SH-SY5Y (cell line): ENCODE results near the gene HS1BP3.

Source experiments
- GATA2 ChIP-seq: IDR thresholded peaks from 2 replicates; pipeline ENCODE4 v1.6.1; 2011; ENCODE audit warnings: mild to moderate bottlenecking, low read depth, low read length
- GATA3 ChIP-seq: IDR thresholded peaks from 2 replicates; pipeline ENCODE4 v1.6.1; 2011; ENCODE audit warnings: low read depth, mild to moderate bottlenecking, low read length, moderate library complexity

Gene HS1BP3

DNA sequence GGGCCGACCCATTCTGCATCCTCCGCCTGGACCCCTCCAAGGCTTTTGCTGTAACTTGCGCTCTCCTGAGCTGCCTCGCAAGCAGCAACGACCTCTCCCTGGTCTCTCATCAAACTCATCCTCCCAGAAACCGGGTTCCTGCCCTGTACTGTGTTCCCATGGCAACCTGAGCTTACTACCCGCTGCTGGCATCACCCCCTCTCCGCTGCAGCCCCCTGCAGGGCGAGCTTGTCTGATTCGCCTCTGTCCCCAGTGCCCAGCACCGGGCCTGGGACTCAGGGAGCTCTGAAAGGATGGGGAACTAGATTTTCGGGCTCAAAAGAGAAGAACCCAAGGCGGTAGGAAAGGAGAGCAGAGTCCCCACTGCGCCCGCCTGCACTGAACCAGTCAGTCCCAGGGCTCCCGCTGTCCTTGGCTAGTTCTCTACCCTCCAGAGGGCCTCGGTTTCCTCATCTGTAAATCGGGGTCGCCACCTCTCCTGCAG lies 463 bp downstream of the HS1BP3 start:
- TF ChIP-seq GATA3 (no peak), GATA2 (no peak)

DNA sequence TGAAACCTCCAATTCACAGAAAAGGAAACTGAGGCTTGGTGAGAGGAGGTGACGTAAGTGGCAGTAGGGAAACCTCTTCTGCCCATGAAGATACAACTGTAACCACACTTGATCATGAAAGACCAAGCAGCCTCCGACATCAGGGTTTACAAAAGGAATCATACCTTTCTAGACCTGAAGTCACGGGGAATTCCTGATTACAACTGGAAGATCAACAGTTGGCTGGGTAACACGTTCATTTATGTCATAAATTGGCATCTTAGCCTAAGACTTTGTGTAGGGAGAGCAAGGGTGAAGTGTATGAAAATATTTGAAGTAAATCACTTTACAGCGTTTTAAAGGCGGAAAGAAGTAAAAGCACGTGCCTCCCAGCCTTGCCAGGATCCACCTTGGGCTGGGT lies 922 bp downstream of the HS1BP3 start:
- TF ChIP-seq GATA2 (no peak), GATA3 (no peak)

DNA sequence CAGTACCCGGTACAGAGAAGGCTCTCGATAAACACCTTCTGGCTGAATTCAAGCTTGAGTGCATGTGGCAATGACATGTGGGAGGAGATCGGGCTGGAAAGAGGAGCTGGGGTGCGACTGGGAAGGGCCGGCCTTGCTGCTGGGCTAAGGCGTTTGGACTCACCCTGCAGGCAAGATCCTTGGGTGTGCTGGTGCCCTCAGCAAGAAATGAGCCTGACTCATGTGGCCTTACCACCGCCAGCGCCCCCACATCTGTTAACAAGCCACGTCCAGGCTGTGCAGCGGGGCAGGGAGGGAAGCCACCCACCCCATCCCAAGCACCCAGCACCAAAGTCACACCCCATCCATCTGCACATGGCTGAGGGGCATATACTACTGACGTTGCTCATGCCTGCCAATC lies 1.3 kb downstream of the HS1BP3 start:
- TF ChIP-seq GATA2 (no peak), GATA3 (no peak)

DNA sequence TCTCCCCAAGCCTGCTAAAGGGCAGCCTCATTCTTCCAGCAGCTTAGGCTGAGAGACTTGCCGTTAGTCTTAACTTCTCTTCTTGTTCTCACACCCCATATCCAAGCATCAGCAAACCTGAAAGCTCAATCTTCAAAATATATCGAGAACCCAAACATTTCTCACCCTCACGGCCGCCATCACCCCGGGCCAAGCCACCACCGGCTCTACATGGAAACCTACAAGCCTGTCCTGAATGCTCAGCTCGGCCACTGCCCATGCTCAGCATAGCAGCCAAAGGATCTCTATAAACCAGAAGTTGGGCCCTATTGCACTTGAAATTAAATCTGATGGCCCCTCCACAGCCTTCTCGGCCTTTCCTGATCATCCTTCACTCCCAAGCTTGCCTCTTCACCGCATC lies 2.1 kb downstream of the HS1BP3 start:
- TF ChIP-seq GATA3 (no peak), GATA2 (no peak)

DNA sequence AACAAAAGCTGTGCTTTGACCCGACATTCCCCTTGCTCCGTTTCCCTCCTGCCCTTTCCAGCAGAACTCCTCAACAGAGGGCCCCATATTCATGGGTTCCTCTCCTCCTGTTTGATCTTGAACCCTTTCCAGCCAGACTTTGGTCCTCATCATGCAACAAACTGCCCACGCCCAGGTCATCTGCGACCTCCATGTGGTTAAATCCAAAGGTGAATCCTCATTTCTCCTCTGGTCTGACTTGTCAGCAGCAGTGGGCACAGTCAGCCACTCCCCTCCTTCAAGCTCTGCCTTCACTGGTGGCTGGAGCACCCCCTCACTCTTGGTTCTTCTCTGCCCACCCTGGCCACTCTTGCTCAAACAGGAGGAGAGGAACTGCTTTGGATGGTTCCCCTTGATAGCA lies 2.7 kb downstream of the HS1BP3 start:
- TF ChIP-seq GATA3 (no peak), GATA2 (no peak)

DNA sequence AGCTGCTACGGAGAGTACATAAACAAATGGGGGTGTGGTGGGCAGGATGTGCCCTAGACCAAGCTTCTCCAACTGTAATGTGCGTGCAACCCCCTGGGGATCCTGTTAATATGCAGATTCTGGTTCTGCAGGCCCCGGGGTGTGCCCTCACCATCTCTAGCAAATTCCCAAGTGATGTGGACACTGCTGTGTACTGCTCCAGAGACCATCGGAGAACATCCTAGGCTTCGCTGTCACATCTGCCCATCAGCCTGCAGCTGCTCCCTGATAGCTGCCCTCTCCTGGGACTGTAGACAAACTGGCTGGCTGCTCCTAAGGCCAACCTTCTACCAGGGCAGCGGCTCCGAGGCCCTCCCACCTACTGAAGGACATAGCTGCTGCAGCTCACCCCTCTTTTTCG lies 3.2 kb downstream of the HS1BP3 start:
- TF ChIP-seq GATA3 = no peak
- no peak for TF ChIP-seq GATA2

DNA sequence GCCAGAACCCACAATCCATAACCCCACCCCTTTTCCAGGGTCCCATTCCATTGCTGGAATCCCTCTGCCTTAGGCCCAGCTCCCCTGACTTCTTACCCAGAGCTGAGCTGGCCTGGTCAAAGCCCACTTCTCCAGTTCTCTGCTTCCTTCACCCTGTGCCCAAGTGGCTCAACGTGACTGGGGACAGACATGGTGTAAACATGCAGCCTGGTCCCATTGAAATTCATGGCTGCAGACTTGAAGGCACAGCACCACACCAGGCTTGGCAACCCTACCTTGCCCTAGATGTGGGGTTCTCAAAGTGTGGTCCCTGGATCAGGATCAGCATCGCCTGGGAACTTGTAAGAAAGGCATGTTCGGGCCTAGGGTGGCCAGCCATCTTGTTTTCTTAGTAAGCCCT lies 3.7 kb downstream of the HS1BP3 start:
- no peak for TF ChIP-seq GATA2
- no peak for TF ChIP-seq GATA3

DNA sequence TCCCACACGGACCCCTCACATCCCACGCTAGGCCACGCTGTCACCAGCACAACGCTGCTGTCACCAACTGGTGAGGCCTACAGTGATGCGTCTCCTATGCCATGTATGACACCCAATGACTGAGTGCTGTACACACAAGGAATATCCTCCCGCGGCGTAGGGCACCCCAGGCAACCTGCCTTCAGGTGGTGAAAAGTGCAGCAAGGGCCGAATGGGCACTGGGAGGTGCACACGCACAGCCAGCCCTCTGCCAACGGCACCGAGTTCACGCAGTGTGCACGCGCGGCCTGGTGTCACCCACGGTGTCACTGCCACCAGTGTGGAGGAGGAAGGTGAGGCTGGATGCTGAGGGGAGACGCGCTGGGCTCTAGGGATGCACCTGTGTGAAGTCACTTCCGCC lies 4.5 kb downstream of the HS1BP3 start:
- TF ChIP-seq GATA3 = no peak
- no peak for TF ChIP-seq GATA2

DNA sequence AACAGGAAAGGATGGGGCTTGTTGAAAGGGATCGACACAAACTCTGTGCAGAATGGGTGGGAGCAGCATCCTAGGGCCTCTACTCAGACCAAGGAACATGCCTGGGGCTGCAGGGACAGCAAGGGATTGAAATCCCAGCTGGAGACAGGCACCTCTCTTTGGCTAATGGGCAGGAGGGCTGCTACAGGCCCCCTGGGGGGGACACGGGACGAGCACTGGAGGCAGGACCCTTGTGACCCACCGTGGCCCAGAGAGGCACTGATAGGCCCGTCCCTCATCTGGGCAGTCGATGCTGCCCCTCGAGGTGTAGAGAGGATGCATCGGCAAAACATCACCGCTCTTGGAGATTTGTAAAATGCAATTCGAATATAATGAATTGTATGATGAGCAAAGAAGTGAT lies 5.1 kb downstream of the HS1BP3 start:
- TF ChIP-seq GATA2 (no peak), GATA3 (no peak)

DNA sequence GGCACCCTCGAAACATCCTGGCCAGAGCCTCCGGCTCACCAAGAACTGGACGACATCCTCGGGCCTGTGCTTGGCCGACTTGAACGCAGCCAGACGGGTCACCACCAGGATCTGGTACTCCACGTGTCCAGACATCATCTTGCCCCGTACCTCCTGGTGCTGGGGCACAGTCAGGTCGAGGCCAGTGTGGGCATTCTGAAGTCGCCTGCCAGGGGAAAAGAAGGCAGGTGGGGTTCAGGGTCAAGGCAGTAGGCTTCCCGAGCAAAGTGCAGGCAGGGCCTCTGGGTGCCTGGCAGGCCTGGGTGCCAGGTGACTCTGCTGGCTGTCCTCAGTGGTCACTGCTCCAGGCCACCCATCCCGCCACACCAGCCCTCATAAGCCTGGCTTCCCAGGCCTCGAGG lies 5.6 kb downstream of the HS1BP3 start:
- no peak for TF ChIP-seq GATA2
- no peak for TF ChIP-seq GATA3

DNA sequence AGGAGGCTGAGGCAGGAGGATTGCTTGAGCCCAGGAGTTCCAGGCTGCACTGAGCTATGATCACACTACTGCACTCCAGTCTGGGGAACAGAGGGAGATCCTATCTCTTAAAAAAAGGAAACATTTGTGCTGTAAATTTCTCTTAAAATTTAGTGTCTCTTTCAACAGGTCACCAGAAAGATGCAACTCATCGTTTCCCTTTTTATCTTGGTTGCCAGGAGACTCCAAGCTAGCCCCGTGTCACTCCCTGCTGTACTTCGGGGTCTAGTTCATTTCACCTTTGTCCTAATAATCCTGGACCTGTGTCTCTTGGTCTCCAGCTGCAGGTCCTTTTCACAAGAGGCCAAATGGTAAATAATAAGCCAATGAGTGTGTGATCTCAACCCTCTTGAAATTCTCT lies 7.1 kb downstream of the HS1BP3 start:
- no peak for TF ChIP-seq GATA2
- no peak for TF ChIP-seq GATA3

DNA sequence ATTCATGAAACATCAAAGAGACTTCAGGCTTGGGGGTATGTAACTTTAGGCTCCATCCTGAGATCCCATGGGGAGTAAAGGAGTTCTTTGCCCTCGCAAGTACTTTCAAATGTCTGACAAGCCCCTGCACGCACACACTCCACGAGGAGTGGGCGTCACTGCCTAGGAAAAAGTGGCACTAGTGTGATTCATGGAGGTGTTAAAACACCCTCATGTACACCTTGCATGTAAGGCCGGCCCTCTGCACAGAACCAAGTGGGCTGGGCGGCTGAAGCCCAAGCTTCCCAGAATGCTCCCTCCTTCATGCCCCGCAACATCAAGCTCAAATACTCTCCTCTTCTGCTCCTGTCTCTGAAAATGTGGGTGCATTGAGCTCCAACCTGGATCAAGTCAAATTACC lies 7.8 kb downstream of the HS1BP3 start:
- TF ChIP-seq GATA3 (no peak), GATA2 (no peak)

DNA sequence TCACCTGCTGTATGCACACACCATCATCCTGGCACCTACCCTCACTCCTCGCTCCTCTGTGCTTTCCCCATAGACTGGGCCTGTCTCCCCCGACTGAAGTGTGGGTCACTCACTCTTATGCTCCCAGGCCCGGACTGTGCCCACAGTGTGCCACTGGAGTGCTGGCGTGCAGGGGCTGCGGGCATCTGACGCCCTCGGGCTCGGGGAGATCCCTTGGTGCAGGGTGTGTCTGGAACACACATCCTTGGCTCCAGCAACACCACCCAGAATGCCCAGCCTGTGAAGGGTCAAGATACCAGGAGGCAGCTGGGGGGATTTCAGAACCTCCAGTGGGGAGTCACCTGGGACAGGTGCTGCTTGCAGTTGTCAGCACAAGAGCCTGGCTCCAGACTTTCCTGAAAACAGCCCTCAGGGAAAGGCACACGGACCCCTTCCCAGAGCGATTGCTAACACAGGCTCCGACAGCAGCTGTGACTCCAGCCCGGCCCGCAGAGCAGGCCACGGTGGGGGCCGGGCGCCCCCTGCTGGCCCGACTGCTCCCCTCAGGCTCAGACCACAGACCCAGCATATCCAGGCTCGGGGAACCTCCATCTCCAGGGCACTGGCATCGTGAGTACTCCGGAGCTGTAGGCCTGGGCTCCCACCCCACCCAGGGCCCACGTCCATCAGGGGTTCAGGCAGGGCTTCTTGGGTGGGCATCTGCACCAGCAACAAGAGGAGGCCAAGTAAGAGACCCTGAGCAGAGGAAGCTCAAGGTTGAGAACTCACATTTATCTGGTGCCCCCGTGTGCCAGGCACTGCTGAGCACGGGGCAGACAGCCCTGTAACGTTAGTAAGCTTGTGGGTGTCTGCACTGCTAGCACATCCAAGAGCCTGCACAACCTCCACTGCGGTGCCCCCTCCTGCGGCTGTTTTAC lies 8.6 kb downstream of the HS1BP3 start:
- TF ChIP-seq GATA3 = no peak
- no peak for TF ChIP-seq GATA2

DNA sequence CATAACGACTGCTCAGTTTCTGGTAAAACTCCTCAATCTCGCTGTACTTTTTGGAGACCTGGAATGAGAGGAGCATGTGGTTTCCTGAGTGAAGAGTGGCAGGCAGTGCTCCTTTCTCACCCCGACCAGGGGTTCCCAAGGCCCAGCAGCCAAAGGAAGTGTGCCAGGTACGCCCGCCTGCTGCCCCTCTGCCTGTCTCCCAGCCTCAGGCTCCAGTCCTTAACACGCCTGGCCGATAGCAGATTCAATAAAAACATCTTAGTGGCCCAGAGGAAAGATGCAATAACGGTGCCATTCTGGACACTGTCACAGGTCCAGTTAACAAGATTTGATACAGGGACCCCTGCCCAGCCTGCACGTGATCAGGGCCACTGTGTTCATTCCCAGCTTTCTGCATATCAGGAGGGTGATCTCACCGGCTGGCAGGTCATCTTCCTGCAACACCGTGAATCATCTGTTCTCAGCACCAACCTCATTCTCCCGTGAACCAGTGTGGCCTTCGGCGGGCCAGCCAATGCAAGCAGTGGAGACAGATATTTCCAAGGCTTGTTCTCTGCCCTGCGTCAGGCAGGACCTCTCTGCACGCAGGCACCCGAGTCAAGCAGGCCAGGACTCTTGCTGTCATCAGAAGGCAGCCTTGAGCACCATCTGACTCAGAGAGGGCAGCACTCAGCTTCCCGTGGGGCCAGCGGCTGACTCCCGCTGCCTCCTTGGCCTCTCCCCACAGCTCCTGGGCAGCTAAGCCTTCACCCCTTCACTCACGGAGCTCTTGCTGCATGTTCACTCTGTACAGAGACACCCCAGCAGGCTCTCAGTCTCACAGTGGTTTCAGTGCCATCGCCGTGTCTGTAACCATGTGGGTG lies 9.5 kb downstream of the HS1BP3 start:
- TF ChIP-seq GATA2 (peak; percentile 75), GATA3 (no peak)

DNA sequence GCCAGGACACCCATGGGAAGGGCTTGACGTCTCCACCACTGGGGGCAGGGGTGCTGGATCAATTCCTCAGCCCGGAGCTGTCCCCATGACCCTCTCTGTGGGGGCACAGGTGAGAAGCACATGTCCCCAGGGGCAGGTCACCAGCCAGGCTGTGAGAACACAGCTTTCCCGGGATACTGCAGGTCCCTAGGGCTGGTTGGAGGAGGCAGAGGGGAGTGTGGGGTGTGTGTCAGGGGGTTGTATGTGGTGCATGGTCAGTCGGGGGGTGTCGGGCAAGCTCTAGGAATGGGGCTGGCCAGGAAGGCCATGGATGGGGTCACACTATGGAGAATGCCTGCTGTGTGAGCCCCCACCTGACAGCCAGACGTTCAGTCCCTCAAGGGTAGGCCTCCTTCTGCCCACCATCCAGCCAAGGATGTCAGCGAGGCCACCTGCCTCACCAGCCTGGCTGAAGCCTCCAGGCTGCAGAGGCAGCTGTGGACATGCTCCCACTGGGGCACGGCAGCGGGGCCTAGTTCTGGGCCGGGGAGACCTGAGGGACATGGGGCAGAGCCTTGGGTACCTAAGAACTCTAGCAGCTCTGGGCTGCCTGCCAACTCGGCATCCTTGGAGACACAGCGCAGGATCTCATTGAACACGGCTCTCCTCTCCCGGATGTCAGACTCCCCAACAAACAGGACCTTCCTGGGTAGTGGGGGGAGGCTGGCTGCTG lies 10.3 kb downstream of the HS1BP3 start:
- TF ChIP-seq GATA2 = no peak
